ENCODE data around the gene MORN1.

DNA sequence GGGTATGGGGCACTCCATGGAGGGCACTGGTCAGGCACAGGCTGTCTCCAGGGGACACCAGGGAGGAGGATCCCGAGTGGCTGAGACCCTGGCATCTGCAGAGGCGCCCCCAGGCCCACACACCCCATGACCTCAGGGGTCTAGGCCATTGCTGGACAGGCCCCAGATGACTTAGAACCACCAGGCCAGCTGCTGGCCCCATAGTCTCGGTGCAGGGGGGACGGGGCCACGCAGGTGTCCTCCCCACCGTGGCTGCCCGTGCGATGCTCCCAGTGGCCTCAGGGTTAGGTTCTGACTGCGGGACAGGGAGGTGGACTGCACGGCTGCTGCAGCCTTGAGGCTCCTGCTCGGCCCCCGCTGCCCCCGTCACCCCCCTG lies 44.0 kb downstream of the MORN1 start:
- TF ChIP-seq, protein P1, sequence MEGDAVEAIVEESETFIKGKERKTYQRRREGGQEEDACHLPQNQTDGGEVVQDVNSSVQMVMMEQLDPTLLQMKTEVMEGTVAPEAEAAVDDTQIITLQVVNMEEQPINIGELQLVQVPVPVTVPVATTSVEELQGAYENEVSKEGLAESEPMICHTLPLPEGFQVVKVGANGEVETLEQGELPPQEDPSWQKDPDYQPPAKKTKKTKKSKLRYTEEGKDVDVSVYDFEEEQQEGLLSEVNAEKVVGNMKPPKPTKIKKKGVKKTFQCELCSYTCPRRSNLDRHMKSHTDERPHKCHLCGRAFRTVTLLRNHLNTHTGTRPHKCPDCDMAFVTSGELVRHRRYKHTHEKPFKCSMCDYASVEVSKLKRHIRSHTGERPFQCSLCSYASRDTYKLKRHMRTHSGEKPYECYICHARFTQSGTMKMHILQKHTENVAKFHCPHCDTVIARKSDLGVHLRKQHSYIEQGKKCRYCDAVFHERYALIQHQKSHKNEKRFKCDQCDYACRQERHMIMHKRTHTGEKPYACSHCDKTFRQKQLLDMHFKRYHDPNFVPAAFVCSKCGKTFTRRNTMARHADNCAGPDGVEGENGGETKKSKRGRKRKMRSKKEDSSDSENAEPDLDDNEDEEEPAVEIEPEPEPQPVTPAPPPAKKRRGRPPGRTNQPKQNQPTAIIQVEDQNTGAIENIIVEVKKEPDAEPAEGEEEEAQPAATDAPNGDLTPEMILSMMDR (IDR thresholded peaks at IDR 0.05), result no peak
- no peak for TF ChIP-seq POLR2A (IDR thresholded peaks at IDR 0.05)

Measured in right lobe of liver (tissue), 4 donors.